ENCODE measurements around the gene ARHGEF25.
"Not testable (repeated sequence)": the region's sequence is repeated elsewhere in the genome, so short reads cannot be mapped to it uniquely, and the experiment has no call there.

The ARHGEF25 gene

GRCh38 chr12:57622293-57623245 is 11.3 kb downstream of the ARHGEF25 start:
- no peak for DNase-seq

GRCh38 chr12:57623385-57623784 is 12.2 kb downstream of the ARHGEF25 start:
- no peak for DNase-seq

GRCh38 chr12:57623811-57624390 is 12.7 kb downstream of the ARHGEF25 start:
- no peak for DNase-seq

- DNase-seq: no peak
These were observed 13.4 kb downstream of the ARHGEF25 start for GRCh38 chr12:57624441-57625220.

GRCh38 chr12:57625261-57626032 is 14.2 kb downstream of the ARHGEF25 start:
- no peak for DNase-seq

GRCh38 chr12:57626111-57626920 is 15.1 kb downstream of the ARHGEF25 start:
- DNase-seq: no peak

- no peak for DNase-seq
These were observed 15.7 kb downstream of the ARHGEF25 start for GRCh38 chr12:57626921-57627445.

GRCh38 chr12:57627501-57628279 is 16.5 kb downstream of the ARHGEF25 start:
- DNase-seq: no peak

GRCh38 chr12:57628280-57629191 is 17.3 kb downstream of the ARHGEF25 start:
- DNase-seq: no peak

GRCh38 chr12:57629897-57630471 is 18.7 kb downstream of the ARHGEF25 start:
- DNase-seq: no peak

GRCh38 chr12:57630891-57631433 is 19.7 kb downstream of the ARHGEF25 start:
- no peak for DNase-seq

GRCh38 chr12:57631566-57632072 is 20.4 kb downstream of the ARHGEF25 start:
- no peak for DNase-seq

GRCh38 chr12:57632073-57632957 is 21.1 kb downstream of the ARHGEF25 start:
- DNase-seq: no peak

- DNase-seq: no peak
These were observed 22.0 kb downstream of the ARHGEF25 start, which contains the start of gene B4GALNT1 for GRCh38 chr12:57632958-57633840. B4GALNT1 (minus strand) TSS chr12:57633201; CDS start chr12:57632132, 1,069 bp downstream.

- DNase-seq: not testable (repeated sequence)
These were observed 25.5 kb downstream of the ARHGEF25 start for GRCh38 chr12:57636731-57637130.

- no peak for DNase-seq
These were observed 26.1 kb downstream of the ARHGEF25 start for GRCh38 chr12:57637364-57637763.

All from cortex of kidney (tissue), 1 donor.